Activated CD4-positive, alpha-beta memory T cell treated with anti-CD3 and anti-CD28 coated beads for 36 hours (primary cell): ENCODE results near the gene ALKBH2. TPM values are rescaled to one million over a fixed set of nuclear protein-coding genes. Genes with fewer than 3 reads are reported as not detected.
A peak's percentile ranks its signal among the peaks of the same experiment; 100 is the strongest.

Experiments
- CTCF ChIA-PET: fragments of 350-600 bp; sonication (Branson Sonifier 250); formaldehyde crosslinking; loops from one replicate; lab custom pipeline; 2021; ENCODE audit warnings: antibody characterized with exemption, inconsistent platforms; lab: Charles Lee
- POLR2A ChIA-PET: fragments of 350-600 bp; sonication (Branson Sonifier 250); formaldehyde crosslinking; loops from one replicate; lab custom pipeline; 2021; ENCODE audit warnings: antibody characterized with exemption; lab: Charles Lee
- DNase-seq: peaks from one replicate; pipeline ENCODE4 v3.0.0-alpha.2; 2020
- H3K27ac Mint-ChIP-seq: one replicate; pipeline ENCODE4 v1.8.0; 2021; ENCODE audit warnings: mixed read lengths
- H3K27me3 Mint-ChIP-seq: one replicate; pipeline ENCODE4 v1.8.0; 2021; ENCODE audit warnings: mixed read lengths
- H3K36me3 Mint-ChIP-seq: one replicate; pipeline ENCODE4 v1.8.0; 2021; ENCODE audit warnings: mixed read lengths
- H3K4me1 Mint-ChIP-seq: one replicate; pipeline ENCODE4 v1.8.0; 2021; ENCODE audit warnings: low read depth, mixed read lengths
- H3K4me3 Mint-ChIP-seq: one replicate; pipeline ENCODE4 v1.8.0; 2021; ENCODE audit warnings: mild to moderate bottlenecking, mixed read lengths
- H3K9me3 Mint-ChIP-seq: one replicate; pipeline ENCODE4 v1.8.0; 2021; ENCODE audit warnings: mixed read lengths
- intact Hi-C: fragments of 100-400 bp; cut with micrococcal nuclease; formaldehyde crosslinking; loops from one replicate; pipeline ENCODE4 v1.15.1; 2023
- total RNA-seq, 2 experiments: library from RNA; stranded (reverse); gene quantifications; one replicate each; pipeline ENCODE4 v1.2.3, GENCODE V29; 2021

Gene ALKBH2
- total RNA-seq, 2 experiments from 2014 or later, result 23.9 to 28.6 TPM

GRCh38 chr12:109110988-109111495 lies 17.8 kb upstream of the ALKBH2 start:
- Mint-ChIP-seq H3K27me3 (no peaks in the 10 kb centered on the region), H3K36me3 (peaks cover 19% of the 10 kb centered on the region), H3K4me3 (peak overlapping the region; percentile 64), H3K9me3 (no peaks in the 10 kb centered on the region), H3K27ac (peak overlapping the region; percentile 40), H3K4me1 (peaks cover 14% of the 10 kb centered on the region)
- ChIA-PET POLR2A (no interaction called here), CTCF (interaction anchor here (1.1 to 4.0 kb wide), 12 partner anchors 8 to 283 kb away, joined by 3 to 49 read pairs (median 6); partner anchors contain the start of gene ALKBH2)
- DNase-seq, result peak; percentile 67
- intact Hi-C loops, result loop anchor here (5.0 kb wide), 1 partner anchor 281 kb away; no protein-coding TSS in a partner anchor

GRCh38 chr12:109109746-109110350 lies 16.6 kb upstream of the ALKBH2 start:
- Mint-ChIP-seq H3K9me3 (no peaks in the 10 kb centered on the region), H3K27ac (no peak overlapping the region), H3K4me1 (peaks cover 8% of the 10 kb centered on the region), H3K4me3 (no peak overlapping the region), H3K36me3 (peaks cover 26% of the 10 kb centered on the region), H3K27me3 (no peaks in the 10 kb centered on the region)
- intact Hi-C loops, result loop anchor here (5.0 kb wide), 1 partner anchor 282 kb away; no protein-coding TSS in a partner anchor
- DNase-seq, result no peak
- POLR2A ChIA-PET, result interaction anchor here (0.8 kb wide), 1 partner anchor 11 kb away, joined by 3 read pairs; no protein-coding TSS in a partner anchor
- CTCF ChIA-PET, result interaction anchor here (1.2 to 4.0 kb wide), 3 partner anchors 10 to 284 kb away, joined by 4 to 49 read pairs (median 5); partner anchors contain the start of gene ALKBH2

- ChIA-PET POLR2A (no interaction called here), CTCF (no interaction called here)
- Mint-ChIP-seq H3K36me3 (peaks cover 48% of the 10 kb centered on the region), H3K27ac (no peak overlapping the region), H3K27me3 (no peaks in the 10 kb centered on the region), H3K9me3 (no peaks in the 10 kb centered on the region), H3K4me3 (no peak overlapping the region), H3K4me1 (peaks cover 5% of the 10 kb centered on the region)
- intact Hi-C loops, result no loop called here
- DNase-seq, result no peak
These were observed 11.9 kb upstream of the ALKBH2 start for GRCh38 chr12:109105176-109105575.

GRCh38 chr12:109102491-109102890 lies 9.2 kb upstream of the ALKBH2 start:
- CTCF ChIA-PET, result interaction anchor here (1.1 kb wide), 1 partner anchor 9 kb away, joined by 5 read pairs; no protein-coding TSS in a partner anchor
- H3K27me3 Mint-ChIP-seq, result no peaks in the 10 kb centered on the region
- H3K4me1 Mint-ChIP-seq, result peaks cover 20% of the 10 kb centered on the region
- peaks cover 54% of the 10 kb centered on the region for H3K36me3 Mint-ChIP-seq
- no peak overlapping the region for H3K27ac Mint-ChIP-seq
- no peaks in the 10 kb centered on the region for H3K9me3 Mint-ChIP-seq
- no peak for DNase-seq
- intact Hi-C loops, result no loop called here
- POLR2A ChIA-PET, result interaction anchor here (1.3 kb wide), 1 partner anchor 10 kb away, joined by 3 read pairs; no protein-coding TSS in a partner anchor
- no peak overlapping the region for H3K4me3 Mint-ChIP-seq

GRCh38 chr12:109100741-109101140 lies 7.5 kb upstream of the ALKBH2 start:
- CTCF ChIA-PET, result interaction anchor here (1.2 to 4.6 kb wide), 2 partner anchors 11 to 285 kb away, joined by 3 to 49 read pairs; no protein-coding TSS in a partner anchor
- no peak for DNase-seq
- H3K27me3 Mint-ChIP-seq, result no peaks in the 10 kb centered on the region
- H3K4me1 Mint-ChIP-seq, result peaks cover 20% of the 10 kb centered on the region
- H3K9me3 Mint-ChIP-seq, result no peaks in the 10 kb centered on the region
- H3K36me3 Mint-ChIP-seq, result peaks cover 48% of the 10 kb centered on the region
- H3K4me3 Mint-ChIP-seq, result no peak overlapping the region
- intact Hi-C loops, result no loop called here
- no peak overlapping the region for H3K27ac Mint-ChIP-seq
- POLR2A ChIA-PET, result no interaction called here

GRCh38 chr12:109099431-109100020 lies 6.3 kb upstream of the ALKBH2 start:
- DNase-seq, result no peak
- Mint-ChIP-seq H3K36me3 (peaks cover 42% of the 10 kb centered on the region), H3K27ac (no peak overlapping the region), H3K27me3 (no peaks in the 10 kb centered on the region), H3K4me3 (peak overlapping the region; percentile 81), H3K4me1 (peaks cover 20% of the 10 kb centered on the region), H3K9me3 (no peaks in the 10 kb centered on the region)
- intact Hi-C loops, result loop anchor here (2.0 to 10.0 kb wide), 4 partner anchors 435 to 537 kb away; partner anchors contain the start of genes ISCU, MMAB, MVK and SELPLG
- ChIA-PET CTCF (interaction anchor here (1.1 to 4.6 kb wide), 3 partner anchors 12 to 286 kb away, joined by 3 to 49 read pairs (median 3); partner anchors contain the start of gene USP30), POLR2A (no interaction called here)

- Mint-ChIP-seq H3K4me3 (peak overlapping the region; percentile 81), H3K9me3 (no peaks in the 10 kb centered on the region), H3K36me3 (peaks cover 36% of the 10 kb centered on the region), H3K4me1 (peaks cover 26% of the 10 kb centered on the region), H3K27me3 (no peaks in the 10 kb centered on the region), H3K27ac (peak overlapping the region; percentile 55)
- intact Hi-C loops, result loop anchor here (2.0 to 10.0 kb wide), 4 partner anchors 434 to 536 kb away; partner anchors contain the start of genes ISCU, MMAB, MVK and SELPLG
- ChIA-PET CTCF (interaction anchor here (1.1 to 4.6 kb wide), 3 partner anchors 13 to 215 kb away, joined by 3 to 49 read pairs (median 5); partner anchors contain the start of gene USP30), POLR2A (interaction anchor here (0.7 to 0.8 kb wide), 3 partner anchors 11 to 56 kb away, joined by 3 to 4 read pairs (median 3); no protein-coding TSS in a partner anchor)
- DNase-seq, result no peak
These were observed 5.4 kb upstream of the ALKBH2 start for GRCh38 chr12:109098651-109099050.

- Mint-ChIP-seq H3K27ac (peak overlapping the region; percentile 62), H3K27me3 (no peaks in the 10 kb centered on the region), H3K4me1 (peaks cover 31% of the 10 kb centered on the region), H3K4me3 (peak overlapping the region; percentile 81), H3K36me3 (peaks cover 33% of the 10 kb centered on the region), H3K9me3 (no peaks in the 10 kb centered on the region)
- CTCF ChIA-PET, result interaction anchor here (1.1 to 4.6 kb wide), 3 partner anchors 13 to 214 kb away, joined by 3 to 49 read pairs (median 5); partner anchors contain the start of gene USP30
- intact Hi-C loops, result loop anchor here (2.0 to 10.0 kb wide), 4 partner anchors 433 to 535 kb away; partner anchors contain the start of genes ISCU, MMAB, MVK and SELPLG
- no peak for DNase-seq
- POLR2A ChIA-PET, result interaction anchor here (0.7 to 0.8 kb wide), 3 partner anchors 11 to 57 kb away, joined by 3 to 4 read pairs (median 3); no protein-coding TSS in a partner anchor
These were observed 4.9 kb upstream of the ALKBH2 start for GRCh38 chr12:109098183-109098604.

- Mint-ChIP-seq H3K36me3 (peaks cover 32% of the 10 kb centered on the region), H3K4me3 (peak within 1 kb of the TSS; percentile 81), H3K27ac (peak within 1 kb of the TSS; percentile 62), H3K9me3 (no peaks in the 10 kb centered on the region), H3K4me1 (peaks cover 35% of the 10 kb centered on the region), H3K27me3 (no peaks in the 10 kb centered on the region)
- CTCF ChIA-PET, result interaction anchor here (1.9 to 4.6 kb wide), 2 partner anchors 14 to 214 kb away, joined by 5 to 49 read pairs; no protein-coding TSS in a partner anchor
- intact Hi-C loops, result loop anchor here (1.0 to 10.0 kb wide), 5 partner anchors 45 to 535 kb away; partner anchors contain the start of genes ISCU, MMAB, MVK and SELPLG
- DNase-seq, result peak; percentile 98
- POLR2A ChIA-PET, result no interaction called here
These were observed 4.3 kb upstream of the ALKBH2 start, which contains the start of gene UNG for GRCh38 chr12:109097435-109098182. Gene UNG, plus strand, starts transcription at chr12:109097597. Its CDS starts 83 bp downstream, at chr12:109097680.

GRCh38 chr12:109097140-109097434 lies 3.8 kb upstream of the ALKBH2 start:
- no peak for DNase-seq
- H3K27me3 Mint-ChIP-seq, result no peaks in the 10 kb centered on the region
- H3K9me3 Mint-ChIP-seq, result no peaks in the 10 kb centered on the region
- POLR2A ChIA-PET, result no interaction called here
- H3K4me3 Mint-ChIP-seq, result peak overlapping the region; percentile 81
- intact Hi-C loops, result loop anchor here (1.0 to 10.0 kb wide), 4 partner anchors 45 to 475 kb away; partner anchors contain the start of genes MMAB, MVK, SELPLG and USP30
- no peak overlapping the region for H3K27ac Mint-ChIP-seq
- peaks cover 40% of the 10 kb centered on the region for H3K4me1 Mint-ChIP-seq
- peaks cover 34% of the 10 kb centered on the region for H3K36me3 Mint-ChIP-seq
- CTCF ChIA-PET, result interaction anchor here (2.3 kb wide), 1 partner anchor 15 kb away, joined by 6 read pairs; no protein-coding TSS in a partner anchor
